Right atrium auricular region (tissue), 2 donors: ENCODE measurements around the gene TSPAN18. TPM values are rescaled to one million over a fixed set of nuclear protein-coding genes. Genes with fewer than 3 reads are reported as not detected.

Experiments used
- DNase-seq: peaks from one replicate; pipeline ENCODE4 v3.0.0-alpha.2; 2019; ENCODE audit warnings: low spot score
- H3K27ac ChIP-seq, 2 donors: fragments of 200-600 bp; sonication (generic); 1 replicate in 1 of 2; 2 replicates in 1 of 2; pipeline ENCODE4 v1.5.1; 2016 to 2019
- H3K27me3 ChIP-seq, 2 donors: fragments of 200-600 bp; sonication (generic); one replicate each; pipeline versions ENCODE4 v1.5.1 to v1.6.0; 2017 to 2019
- H3K36me3 ChIP-seq: fragments of 200-600 bp; sonication (generic); one replicate; pipeline ENCODE4 v1.5.1; 2016
- H3K4me1 ChIP-seq, 2 donors: fragments of 200-600 bp; sonication (generic); one replicate each; pipeline versions ENCODE4 v1.5.1 to v1.6.0; 2017 to 2019
- H3K4me3 ChIP-seq, 2 donors: fragments of 200-600 bp; sonication (generic); 1 replicate in 1 of 2; 2 replicates in 1 of 2; pipeline ENCODE4 v1.5.1; 2017 to 2019; ENCODE audit warnings: mild to moderate bottlenecking in 1 of 2, moderate library complexity in 1 of 2
- H3K9me3 ChIP-seq, 2 donors: fragments of 200-600 bp; sonication (generic); one replicate each; pipeline ENCODE4 v1.5.1; 2019
- CTCF ChIP-seq, 2 donors: fragments of 200-600 bp; sonication (generic); IDR thresholded peaks; one replicate each; pipeline ENCODE4 v1.5.1; 2019; ENCODE audit warnings: antibody characterized with exemption in 2 of 2
- total RNA-seq, 2 donors: library from RNA; depleted of rRNA; stranded (reverse); fragments of >200 nt; gene quantifications; one replicate each; pipeline ENCODE4 v1.1.0, GENCODE V29; 2016

Gene TSPAN18
- total RNA-seq, 2 donors from 2014 or later = 76.3 to 79.3 TPM

- TF ChIP-seq CTCF (IDR thresholded peaks at IDR 0.05) = no peak
- Histone ChIP-seq H3K4me1 (peaks cover 0 to 52% of the 10 kb centered on the region in 2 donors), H3K27me3 (no peaks in the 10 kb centered on the region), H3K36me3 (no peaks in the 10 kb centered on the region), H3K27ac (no peak overlapping the region), H3K9me3 (no peaks in the 10 kb centered on the region), H3K4me3 (no peak overlapping the region)
- DNase-seq = no peak
These were observed 69.2 kb downstream of the TSPAN18 start for GRCh38 chr11:44795803-44796535.

GRCh38 chr11:44797051-44797450 lies 70.3 kb downstream of the TSPAN18 start:
- no peak overlapping the region for H3K4me3 ChIP-seq
- no peaks in the 10 kb centered on the region for H3K9me3 ChIP-seq
- no peak overlapping the region for H3K27ac ChIP-seq
- H3K27me3 ChIP-seq = no peaks in the 10 kb centered on the region
- TF ChIP-seq CTCF (IDR thresholded peaks at IDR 0.05) = no peak
- peaks cover 0 to 54% of the 10 kb centered on the region in 2 donors for H3K4me1 ChIP-seq
- no peak for DNase-seq
- H3K36me3 ChIP-seq = no peaks in the 10 kb centered on the region

GRCh38 chr11:44797886-44798606 lies 71.3 kb downstream of the TSPAN18 start:
- no peak overlapping the region for H3K4me3 ChIP-seq
- no peak overlapping the region for H3K27ac ChIP-seq
- no peaks in the 10 kb centered on the region for H3K9me3 ChIP-seq
- TF ChIP-seq CTCF (IDR thresholded peaks at IDR 0.05) = no peak
- no peaks in the 10 kb centered on the region for H3K27me3 ChIP-seq
- H3K36me3 ChIP-seq = no peaks in the 10 kb centered on the region
- peaks cover 0 to 51% of the 10 kb centered on the region in 2 donors for H3K4me1 ChIP-seq
- no peak for DNase-seq

- H3K4me3 ChIP-seq = no peak overlapping the region
- no peak for TF ChIP-seq CTCF (IDR thresholded peaks at IDR 0.05)
- H3K4me1 ChIP-seq = peaks cover 0 to 51% of the 10 kb centered on the region in 2 donors
- H3K27ac ChIP-seq = no peak overlapping the region
- H3K9me3 ChIP-seq = no peaks in the 10 kb centered on the region
- DNase-seq = no peak
- no peaks in the 10 kb centered on the region for H3K27me3 ChIP-seq
- H3K36me3 ChIP-seq = no peaks in the 10 kb centered on the region
These were observed 71.8 kb downstream of the TSPAN18 start for GRCh38 chr11:44798607-44798972.

GRCh38 chr11:44799012-44799411 lies 72.2 kb downstream of the TSPAN18 start:
- H3K27me3 ChIP-seq = no peaks in the 10 kb centered on the region
- no peak overlapping the region for H3K27ac ChIP-seq
- no peak for TF ChIP-seq CTCF (IDR thresholded peaks at IDR 0.05)
- no peaks in the 10 kb centered on the region for H3K36me3 ChIP-seq
- peaks cover 0 to 51% of the 10 kb centered on the region in 2 donors for H3K4me1 ChIP-seq
- no peak for DNase-seq
- no peaks in the 10 kb centered on the region for H3K9me3 ChIP-seq
- H3K4me3 ChIP-seq = no peak overlapping the region
